HepG2 (cell line): ENCODE results near the gene CALM1. TPM values are rescaled to one million over a fixed set of nuclear protein-coding genes. Genes with fewer than 3 reads are reported as not detected.

Source experiments
- FOSL2 ChIP-seq: sonication (generic); formaldehyde crosslinking; IDR thresholded peaks from 2 replicates; pipeline ENCODE4 v1.4.0; 2020; ENCODE audit warnings: missing genetic modification reagents
- FOXA1 ChIP-seq, 2 experiments: fragments of 450-650 bp in 1 of 2; sonication (generic) in 1 of 2; formaldehyde crosslinking in 1 of 2; IDR thresholded peaks; 2 replicates each; pipeline versions ENCODE4 v1.4.0 to v1.6.1; 2016 to 2020; ENCODE audit warnings: missing genetic modification reagents in 1 of 2
- HES4 ChIP-seq: sonication (generic); formaldehyde crosslinking; IDR thresholded peaks from 2 replicates; pipeline ENCODE4 v1.9.0; 2021; ENCODE audit warnings: mild to moderate bottlenecking, missing genetic modification reagents, borderline replicate concordance
- HNRNPH1 ChIP-seq: fragments of 200-400 bp; formaldehyde crosslinking; optimal IDR thresholded peaks from 2 replicates; pipeline ENCODE3; 2017; ENCODE audit warnings: mild to moderate bottlenecking, low read depth, low read length
- HOXA9 ChIP-seq: sonication (generic); formaldehyde crosslinking; IDR thresholded peaks from 2 replicates; pipeline ENCODE4 v1.8.1; 2022; ENCODE audit warnings: missing genetic modification reagents, mild to moderate bottlenecking, moderate library complexity, borderline replicate concordance
- JUN ChIP-seq: sonication (generic); formaldehyde crosslinking; IDR thresholded peaks from 2 replicates; pipeline ENCODE4 v1.4.0; 2020; ENCODE audit warnings: mild to moderate bottlenecking, missing genetic modification reagents
- KDM5A ChIP-seq: fragments of 200-600 bp; sonication (generic); IDR thresholded peaks from 2 replicates; pipeline ENCODE4 v1.7.0; 2018; ENCODE audit warnings: antibody characterized with exemption, mild to moderate bottlenecking, low read length, borderline replicate concordance
- NAIF1 ChIP-seq: sonication (generic); formaldehyde crosslinking; IDR thresholded peaks from 2 replicates; pipeline ENCODE4 v1.5.0; 2020; ENCODE audit warnings: mild to moderate bottlenecking, missing genetic modification reagents, borderline replicate concordance
- NCOA5 ChIP-seq: sonication (generic); formaldehyde crosslinking; IDR thresholded peaks from 2 replicates; pipeline ENCODE4 v1.4.0; 2020; ENCODE audit warnings: missing genetic modification reagents
- NFIC ChIP-seq: IDR thresholded peaks from 2 replicates; pipeline ENCODE4 v1.6.1; 2012; ENCODE audit warnings: mild to moderate bottlenecking, low read length, inconsistent platforms
- PCBP2 ChIP-seq: fragments of 200-400 bp; formaldehyde crosslinking; optimal IDR thresholded peaks from 2 replicates; pipeline ENCODE3; 2018; ENCODE audit warnings: low read length, low read depth; ENCODE audit not compliant: poor library complexity, severe bottlenecking
- PHF20 ChIP-seq: sonication (generic); formaldehyde crosslinking; IDR thresholded peaks from 2 replicates; pipeline ENCODE4 v1.5.0; 2020; ENCODE audit warnings: mild to moderate bottlenecking, missing genetic modification reagents
- PITX1 ChIP-seq: sonication (generic); formaldehyde crosslinking; IDR thresholded peaks from 2 replicates; pipeline ENCODE4 v1.5.1; 2020; ENCODE audit warnings: mild to moderate bottlenecking, missing genetic modification reagents
- SMARCC2 ChIP-seq: fragments of 450-650 bp; IDR thresholded peaks from 2 replicates; pipeline ENCODE4 v1.6.1; 2017; ENCODE audit warnings: antibody characterized with exemption, mild to moderate bottlenecking
- SNAPC2 ChIP-seq: sonication (generic); formaldehyde crosslinking; IDR thresholded peaks from 2 replicates; pipeline ENCODE4 v1.8.1; 2022; ENCODE audit warnings: mild to moderate bottlenecking, missing genetic modification reagents
- TBX2 ChIP-seq: sonication (generic); formaldehyde crosslinking; IDR thresholded peaks from 2 replicates; pipeline ENCODE4 v1.5.0; 2020; ENCODE audit warnings: missing genetic modification reagents, mild to moderate bottlenecking, borderline replicate concordance
- ZIK1 ChIP-seq: sonication (generic); formaldehyde crosslinking; IDR thresholded peaks from 2 replicates; pipeline ENCODE4 v1.5.0; 2020; ENCODE audit warnings: mild to moderate bottlenecking, low read depth, missing genetic modification reagents, borderline replicate concordance
- ZNF124 ChIP-seq: sonication (generic); formaldehyde crosslinking; IDR thresholded peaks from 2 replicates; pipeline ENCODE4 v1.4.0; 2020; ENCODE audit warnings: missing genetic modification reagents
- ZNF207 ChIP-seq: fragments of 450-650 bp; IDR thresholded peaks from 2 replicates; pipeline ENCODE4 v1.6.1; 2016; ENCODE audit warnings: antibody characterized with exemption, borderline replicate concordance
- ZNF446 ChIP-seq: sonication (generic); formaldehyde crosslinking; IDR thresholded peaks from 2 replicates; pipeline ENCODE4 v1.5.0; 2020; ENCODE audit warnings: mild to moderate bottlenecking, missing genetic modification reagents
- ZNF816 ChIP-seq: sonication (generic); formaldehyde crosslinking; IDR thresholded peaks from 2 replicates; pipeline ENCODE4 v1.8.0; 2022; ENCODE audit warnings: missing genetic modification reagents, mild to moderate bottlenecking, borderline replicate concordance
- polyA plus RNA-seq, 8 experiments: library from polyadenylated mRNA; depleted of rRNA in 3 of 8; stranded (reverse) in 7 of 8; unstranded in 1 of 8; fragments of >200 nt; fragmentation: Illumina TruSeq in 4 of 8; extraction: Trizol in 4 of 8; gene quantifications; 2 replicates each; pipeline versions ENCODE4 v1.2.1 to v1.2.3, GENCODE V29; 2011 to 2016; ENCODE audit warnings: low read depth in 4 of 8, missing spikeins in 1 of 8, mixed read lengths in 1 of 8; ENCODE audit not compliant: insufficient read depth in 1 of 8
- total RNA-seq, 5 experiments: library from RNA; depleted of rRNA; stranded (reverse); fragments of >200 nt; fragmentation: Illumina TruSeq; extraction: Trizol; gene quantifications; 2 replicates each; pipeline ENCODE4 v1.2.3, GENCODE V29; 2016; ENCODE audit warnings: low read depth in 1 of 5
- TF ChIP-seq, protein P1 (sequence below): sonication (generic); formaldehyde crosslinking; IDR thresholded peaks from 2 replicates; pipeline ENCODE4 v1.4.0; 2020; ENCODE audit warnings: mild to moderate bottlenecking, missing genetic modification reagents
- TF ChIP-seq, protein P2 (sequence below): sonication (generic); formaldehyde crosslinking; IDR thresholded peaks from 2 replicates; pipeline ENCODE4 v1.8.1; 2023; ENCODE audit warnings: mild to moderate bottlenecking, missing genetic modification reagents, borderline replicate concordance
- TF ChIP-seq, protein P3 (sequence below): sonication (generic); formaldehyde crosslinking; IDR thresholded peaks from 2 replicates; pipeline ENCODE4 v1.4.0; 2020; ENCODE audit warnings: missing genetic modification reagents, borderline replicate concordance

Gene CALM1
- total and polyA plus RNA-seq, 2 of the 13 experiments (the other 11 are each of a cell fraction or from before 2014, with no cell fraction given) = 110 to 238 TPM

DNA sequence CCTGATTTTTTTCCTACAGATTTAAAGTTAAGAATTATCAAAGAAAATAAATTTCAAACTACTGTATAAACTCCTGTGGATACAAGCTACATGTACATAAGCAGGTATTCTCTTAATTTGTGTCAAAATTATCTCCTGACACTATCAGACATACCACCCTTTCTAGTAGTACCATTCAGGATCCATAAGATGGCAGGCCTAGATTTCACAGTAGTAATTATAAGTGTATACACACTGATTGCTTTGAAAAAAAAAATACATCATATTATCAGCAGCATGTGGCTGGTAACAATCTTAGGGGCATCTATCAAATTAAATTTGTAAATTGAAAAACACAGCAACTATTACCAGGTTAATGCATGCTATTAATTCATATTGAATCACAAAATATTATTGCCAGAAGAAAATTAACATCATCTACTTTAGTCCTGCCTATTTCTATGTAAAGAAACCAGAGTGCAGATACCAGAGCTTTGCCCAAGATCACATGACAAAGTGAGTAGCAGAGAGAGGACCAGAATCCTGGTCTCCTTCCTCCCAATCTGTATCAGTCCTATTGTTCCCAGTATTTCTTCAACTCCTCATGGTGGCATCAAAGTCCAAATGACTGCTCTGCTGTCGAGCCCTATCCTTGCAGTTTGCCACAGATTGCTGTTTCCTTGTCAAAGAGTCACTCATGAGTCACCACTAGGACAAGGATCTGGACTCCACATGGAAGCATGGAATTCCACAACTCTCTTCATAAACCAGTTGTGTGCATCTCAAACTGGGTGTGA, 27.7 kb upstream of the CALM1 start (continued):
- no peak for TF ChIP-seq HOXA9 (CRISPR knock-in tag)
- no peak for TF ChIP-seq JUN (CRISPR knock-in tag)
- no peak for TF ChIP-seq PCBP2
- no peak for TF ChIP-seq ZIK1
- no peak for TF ChIP-seq ZNF816 (CRISPR knock-in tag)
- no peak for TF ChIP-seq KDM5A
- TF ChIP-seq NFIC = no peak
- no peak for TF ChIP-seq ZNF446 (CRISPR knock-in tag)
- TF ChIP-seq, protein P1, sequence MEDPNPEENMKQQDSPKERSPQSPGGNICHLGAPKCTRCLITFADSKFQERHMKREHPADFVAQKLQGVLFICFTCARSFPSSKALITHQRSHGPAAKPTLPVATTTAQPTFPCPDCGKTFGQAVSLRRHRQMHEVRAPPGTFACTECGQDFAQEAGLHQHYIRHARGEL (CRISPR knock-in tag) = no peak
- TF ChIP-seq TBX2 = no peak
- no peak for TF ChIP-seq SNAPC2 (CRISPR knock-in tag)
- TF ChIP-seq, protein P2, sequence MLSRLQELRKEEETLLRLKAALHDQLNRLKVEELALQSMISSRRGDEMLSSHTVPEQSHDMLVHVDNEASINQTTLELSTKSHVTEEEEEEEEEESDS (CRISPR knock-in tag) = no peak
- TF ChIP-seq ZNF124 (CRISPR knock-in tag) = no peak
- no peak for TF ChIP-seq HNRNPH1
- TF ChIP-seq, protein P3, sequence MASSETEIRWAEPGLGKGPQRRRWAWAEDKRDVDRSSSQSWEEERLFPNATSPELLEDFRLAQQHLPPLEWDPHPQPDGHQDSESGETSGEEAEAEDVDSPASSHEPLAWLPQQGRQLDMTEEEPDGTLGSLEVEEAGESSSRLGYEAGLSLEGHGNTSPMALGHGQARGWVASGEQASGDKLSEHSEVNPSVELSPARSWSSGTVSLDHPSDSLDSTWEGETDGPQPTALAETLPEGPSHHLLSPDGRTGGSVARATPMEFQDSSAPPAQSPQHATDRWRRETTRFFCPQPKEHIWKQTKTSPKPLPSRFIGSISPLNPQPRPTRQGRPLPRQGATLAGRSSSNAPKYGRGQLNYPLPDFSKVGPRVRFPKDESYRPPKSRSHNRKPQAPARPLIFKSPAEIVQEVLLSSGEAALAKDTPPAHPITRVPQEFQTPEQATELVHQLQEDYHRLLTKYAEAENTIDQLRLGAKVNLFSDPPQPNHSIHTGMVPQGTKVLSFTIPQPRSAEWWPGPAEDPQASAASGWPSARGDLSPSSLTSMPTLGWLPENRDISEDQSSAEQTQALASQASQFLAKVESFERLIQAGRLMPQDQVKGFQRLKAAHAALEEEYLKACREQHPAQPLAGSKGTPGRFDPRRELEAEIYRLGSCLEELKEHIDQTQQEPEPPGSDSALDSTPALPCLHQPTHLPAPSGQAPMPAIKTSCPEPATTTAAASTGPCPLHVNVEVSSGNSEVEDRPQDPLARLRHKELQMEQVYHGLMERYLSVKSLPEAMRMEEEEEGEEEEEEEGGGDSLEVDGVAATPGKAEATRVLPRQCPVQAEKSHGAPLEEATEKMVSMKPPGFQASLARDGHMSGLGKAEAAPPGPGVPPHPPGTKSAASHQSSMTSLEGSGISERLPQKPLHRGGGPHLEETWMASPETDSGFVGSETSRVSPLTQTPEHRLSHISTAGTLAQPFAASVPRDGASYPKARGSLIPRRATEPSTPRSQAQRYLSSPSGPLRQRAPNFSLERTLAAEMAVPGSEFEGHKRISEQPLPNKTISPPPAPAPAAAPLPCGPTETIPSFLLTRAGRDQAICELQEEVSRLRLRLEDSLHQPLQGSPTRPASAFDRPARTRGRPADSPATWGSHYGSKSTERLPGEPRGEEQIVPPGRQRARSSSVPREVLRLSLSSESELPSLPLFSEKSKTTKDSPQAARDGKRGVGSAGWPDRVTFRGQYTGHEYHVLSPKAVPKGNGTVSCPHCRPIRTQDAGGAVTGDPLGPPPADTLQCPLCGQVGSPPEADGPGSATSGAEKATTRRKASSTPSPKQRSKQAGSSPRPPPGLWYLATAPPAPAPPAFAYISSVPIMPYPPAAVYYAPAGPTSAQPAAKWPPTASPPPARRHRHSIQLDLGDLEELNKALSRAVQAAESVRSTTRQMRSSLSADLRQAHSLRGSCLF (CRISPR knock-in tag) = no peak
- TF ChIP-seq PHF20 (CRISPR knock-in tag) = no peak
- no peak for TF ChIP-seq PITX1 (CRISPR knock-in tag)
- no peak for TF ChIP-seq NAIF1 (CRISPR knock-in tag)
- no peak for TF ChIP-seq FOXA1 (IDR thresholded peaks at IDR 0.05)
- TF ChIP-seq FOXA1 (CRISPR knock-in tag; IDR thresholded peaks at IDR 0.05) = no peak
- no peak for TF ChIP-seq SMARCC2
- TF ChIP-seq NCOA5 = no peak
- TF ChIP-seq HES4 = no peak
- TF ChIP-seq FOSL2 = peak; percentile 83
- TF ChIP-seq ZNF207 = no peak
